Measurements from ENCODE around the gene AQP9.

DNA sequence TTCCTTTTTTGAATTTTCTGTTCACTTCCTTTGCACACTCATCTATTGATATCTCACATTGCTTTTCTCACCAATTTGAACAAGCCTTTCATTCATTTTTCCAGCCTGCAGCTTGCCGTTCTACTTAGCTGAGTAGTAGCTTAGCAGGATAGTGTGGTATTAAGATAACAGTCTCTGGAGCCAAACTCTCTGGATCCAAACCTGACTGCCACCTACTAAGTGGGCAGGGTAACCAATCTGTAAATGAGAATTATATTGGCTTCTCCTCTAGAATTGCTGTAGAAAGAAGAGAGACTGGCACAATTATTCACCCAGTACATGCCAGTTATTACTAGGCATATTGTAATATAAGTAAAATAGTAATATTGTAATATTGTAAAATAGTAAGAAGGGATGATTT is 40.5 kb downstream of the AQP9 start:
- TF ChIP-seq, protein P1, sequence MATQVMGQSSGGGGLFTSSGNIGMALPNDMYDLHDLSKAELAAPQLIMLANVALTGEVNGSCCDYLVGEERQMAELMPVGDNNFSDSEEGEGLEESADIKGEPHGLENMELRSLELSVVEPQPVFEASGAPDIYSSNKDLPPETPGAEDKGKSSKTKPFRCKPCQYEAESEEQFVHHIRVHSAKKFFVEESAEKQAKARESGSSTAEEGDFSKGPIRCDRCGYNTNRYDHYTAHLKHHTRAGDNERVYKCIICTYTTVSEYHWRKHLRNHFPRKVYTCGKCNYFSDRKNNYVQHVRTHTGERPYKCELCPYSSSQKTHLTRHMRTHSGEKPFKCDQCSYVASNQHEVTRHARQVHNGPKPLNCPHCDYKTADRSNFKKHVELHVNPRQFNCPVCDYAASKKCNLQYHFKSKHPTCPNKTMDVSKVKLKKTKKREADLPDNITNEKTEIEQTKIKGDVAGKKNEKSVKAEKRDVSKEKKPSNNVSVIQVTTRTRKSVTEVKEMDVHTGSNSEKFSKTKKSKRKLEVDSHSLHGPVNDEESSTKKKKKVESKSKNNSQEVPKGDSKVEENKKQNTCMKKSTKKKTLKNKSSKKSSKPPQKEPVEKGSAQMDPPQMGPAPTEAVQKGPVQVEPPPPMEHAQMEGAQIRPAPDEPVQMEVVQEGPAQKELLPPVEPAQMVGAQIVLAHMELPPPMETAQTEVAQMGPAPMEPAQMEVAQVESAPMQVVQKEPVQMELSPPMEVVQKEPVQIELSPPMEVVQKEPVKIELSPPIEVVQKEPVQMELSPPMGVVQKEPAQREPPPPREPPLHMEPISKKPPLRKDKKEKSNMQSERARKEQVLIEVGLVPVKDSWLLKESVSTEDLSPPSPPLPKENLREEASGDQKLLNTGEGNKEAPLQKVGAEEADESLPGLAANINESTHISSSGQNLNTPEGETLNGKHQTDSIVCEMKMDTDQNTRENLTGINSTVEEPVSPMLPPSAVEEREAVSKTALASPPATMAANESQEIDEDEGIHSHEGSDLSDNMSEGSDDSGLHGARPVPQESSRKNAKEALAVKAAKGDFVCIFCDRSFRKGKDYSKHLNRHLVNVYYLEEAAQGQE (IDR thresholded peaks at IDR 0.05; ENCODE audit: insufficient read depth in 1 of 2, low read depth in 2 of 2, low read length in 2 of 2): no peak
- TF ChIP-seq POLR2AphosphoS5 (IDR thresholded peaks at IDR 0.05; ENCODE audit: low read depth, low read length) (no peak), TAF1 (IDR thresholded peaks at IDR 0.05; ENCODE audit: borderline replicate concordance, insufficient read depth, low read length) (no peak), SIN3A (IDR thresholded peaks at IDR 0.05; ENCODE audit: borderline replicate concordance, insufficient read depth, low read length) (no peak), FOXP2 (optimal IDR thresholded peaks at IDR 0.05; ENCODE audit: borderline replicate concordance, extremely low read depth, extremely low read length, insufficient read depth) (no peak)

All from PFSK-1 (cell line).